ENCODE measurements around the gene NQO1. TPM values are rescaled to one million over a fixed set of nuclear protein-coding genes. Genes with fewer than 3 reads are reported as not detected.

NQO1 gene
- total RNA-seq, 1 experiment from 2014 or later: 3,651 TPM

GRCh38 chr16:69712914-69713581, 13.3 kb downstream of the NQO1 start:
- no peak for DNase-seq (ENCODE audit: low read depth)
- in situ Hi-C loops (cut with HindIII; ENCODE audit: low pct_unique_long_range_greater_than_20kb, low sequenced_read_pairs): no loop called here

GRCh38 chr16:69712277-69712676, 14.1 kb downstream of the NQO1 start:
- no peak for DNase-seq (ENCODE audit: low read depth)

GRCh38 chr16:69711115-69711740, 15.1 kb downstream of the NQO1 start:
- no peak for DNase-seq (ENCODE audit: low read depth)
- in situ Hi-C loops (cut with HindIII; ENCODE audit: low pct_unique_long_range_greater_than_20kb, low sequenced_read_pairs): no loop called here

More at GRCh38 chr16:69712277-69712676, 14.1 kb downstream of the NQO1 start:
- in situ Hi-C loops (cut with HindIII; ENCODE audit: low pct_unique_long_range_greater_than_20kb, low sequenced_read_pairs): no loop called here

- in situ Hi-C loops (cut with HindIII; ENCODE audit: low pct_unique_long_range_greater_than_20kb, low sequenced_read_pairs): no loop called here
- DNase-seq (ENCODE audit: low read depth): peak; percentile 55
Observed at GRCh38 chr16:69709456-69710084, 16.8 kb downstream of the NQO1 start.

- peak; percentile 65 for DNase-seq (ENCODE audit: low read depth)
- in situ Hi-C loops (cut with HindIII; ENCODE audit: low pct_unique_long_range_greater_than_20kb, low sequenced_read_pairs): no loop called here
Observed at GRCh38 chr16:69707920-69708683, 18.3 kb downstream of the NQO1 start.

- in situ Hi-C loops (cut with HindIII; ENCODE audit: low pct_unique_long_range_greater_than_20kb, low sequenced_read_pairs): no loop called here
- DNase-seq (ENCODE audit: low read depth): no peak
Observed at GRCh38 chr16:69706975-69707340, 19.4 kb downstream of the NQO1 start.

- no peak for DNase-seq (ENCODE audit: low read depth)
- in situ Hi-C loops (cut with HindIII; ENCODE audit: low pct_unique_long_range_greater_than_20kb, low sequenced_read_pairs): no loop called here
Observed at GRCh38 chr16:69706256-69706974, 19.9 kb downstream of the NQO1 start.

GRCh38 chr16:69703638-69704037, 22.7 kb downstream of the NQO1 start:
- in situ Hi-C loops (cut with HindIII; ENCODE audit: low pct_unique_long_range_greater_than_20kb, low sequenced_read_pairs): no loop called here
- DNase-seq (ENCODE audit: low read depth): no peak

- in situ Hi-C loops (cut with HindIII; ENCODE audit: low pct_unique_long_range_greater_than_20kb, low sequenced_read_pairs): no loop called here
- DNase-seq (ENCODE audit: low read depth): no peak
Observed at GRCh38 chr16:69701866-69702265, 24.5 kb downstream of the NQO1 start.

- DNase-seq (ENCODE audit: low read depth): no peak
- in situ Hi-C loops (cut with HindIII; ENCODE audit: low pct_unique_long_range_greater_than_20kb, low sequenced_read_pairs): no loop called here
Observed at GRCh38 chr16:69701452-69701851, 24.9 kb downstream of the NQO1 start.

- in situ Hi-C loops (cut with HindIII; ENCODE audit: low pct_unique_long_range_greater_than_20kb, low sequenced_read_pairs): no loop called here
- no peak for DNase-seq (ENCODE audit: low read depth)
Observed at GRCh38 chr16:69699915-69700314, 26.4 kb downstream of the NQO1 start.

GRCh38 chr16:69698404-69698803, 28.0 kb downstream of the NQO1 start:
- DNase-seq (ENCODE audit: low read depth): no peak
- in situ Hi-C loops (cut with HindIII; ENCODE audit: low pct_unique_long_range_greater_than_20kb, low sequenced_read_pairs): no loop called here

- DNase-seq (ENCODE audit: low read depth): no peak
- in situ Hi-C loops (cut with HindIII; ENCODE audit: low pct_unique_long_range_greater_than_20kb, low sequenced_read_pairs): no loop called here
Observed at GRCh38 chr16:69693916-69694315, 32.4 kb downstream of the NQO1 start.

- DNase-seq (ENCODE audit: low read depth): no peak
- in situ Hi-C loops (cut with HindIII; ENCODE audit: low pct_unique_long_range_greater_than_20kb, low sequenced_read_pairs): no loop called here
Observed at GRCh38 chr16:69691980-69692911, 34.1 kb downstream of the NQO1 start.

GRCh38 chr16:69688589-69688988, 37.8 kb downstream of the NQO1 start:
- DNase-seq (ENCODE audit: low read depth): no peak
- in situ Hi-C loops (cut with HindIII; ENCODE audit: low pct_unique_long_range_greater_than_20kb, low sequenced_read_pairs): no loop called here

- in situ Hi-C loops (cut with HindIII; ENCODE audit: low pct_unique_long_range_greater_than_20kb, low sequenced_read_pairs): no loop called here
Observed at GRCh38 chr16:69680358-69680757, 46.0 kb downstream of the NQO1 start.

GRCh38 chr16:69672998-69673713, 53.2 kb downstream of the NQO1 start:
- in situ Hi-C loops (cut with HindIII; ENCODE audit: low pct_unique_long_range_greater_than_20kb, low sequenced_read_pairs): no loop called here
- no peak for DNase-seq (ENCODE audit: low read depth)

More at GRCh38 chr16:69680358-69680757, 46.0 kb downstream of the NQO1 start:
- DNase-seq (ENCODE audit: low read depth): no peak
